HG02642 (cell line): Measurements from ENCODE around the gene CYS1.
"Not testable (repeated sequence)": the region's sequence is repeated elsewhere in the genome, so short reads cannot be mapped to it uniquely, and the experiment has no call there.

ENCODE experiments used
- ATAC-seq: cut with Tn5 transposase; IDR thresholded peaks from one replicate; pipeline ENCODE4 v1.9.1; 2021; ENCODE audit warnings: mild to moderate bottlenecking; ENCODE audit not compliant: unreplicated experiment, poor library complexity

The CYS1 gene

GRCh38 chr2:10094271-10094814 is 14.1 kb upstream of the CYS1 start:
- no peak for ATAC-seq

GRCh38 chr2:10091889-10092244 is 11.7 kb upstream of the CYS1 start:
- not testable (repeated sequence) for ATAC-seq

DNA sequence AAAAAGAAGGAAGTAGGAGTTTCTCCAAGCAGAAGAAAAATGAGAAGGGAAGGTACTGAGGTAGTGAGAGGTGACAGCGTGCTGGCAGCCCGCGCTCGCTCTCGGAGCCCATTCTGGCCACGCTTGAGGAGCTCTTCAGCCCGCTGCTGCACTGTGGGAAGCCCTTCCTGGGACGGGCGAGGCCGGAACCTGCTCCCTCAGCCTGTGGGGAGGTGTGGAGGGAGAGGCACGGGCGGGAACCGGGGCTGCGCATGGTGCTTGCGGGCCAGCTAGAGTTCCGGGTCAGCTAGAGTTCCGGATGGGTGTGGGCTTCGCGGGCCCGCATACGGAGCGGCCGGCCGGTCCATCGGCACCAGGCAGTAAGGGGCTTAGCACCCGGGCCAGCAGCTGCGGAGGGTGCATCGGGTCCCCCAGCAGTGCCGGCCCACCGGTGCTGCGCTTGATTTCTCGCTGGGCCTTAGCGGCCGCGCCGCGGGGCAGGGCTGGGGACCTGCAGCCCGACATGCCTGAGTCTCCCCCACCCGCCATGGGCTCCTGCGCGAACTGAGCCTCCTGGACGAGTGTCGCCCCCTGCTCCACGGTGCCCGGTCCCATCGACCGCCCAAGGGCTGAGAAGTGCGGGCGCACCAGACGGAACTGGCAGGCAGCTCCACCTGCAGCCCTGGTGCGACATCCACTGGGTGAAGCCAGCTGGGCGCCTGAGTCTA is 11.1 kb upstream of the CYS1 start:
- no peak for ATAC-seq

DNA sequence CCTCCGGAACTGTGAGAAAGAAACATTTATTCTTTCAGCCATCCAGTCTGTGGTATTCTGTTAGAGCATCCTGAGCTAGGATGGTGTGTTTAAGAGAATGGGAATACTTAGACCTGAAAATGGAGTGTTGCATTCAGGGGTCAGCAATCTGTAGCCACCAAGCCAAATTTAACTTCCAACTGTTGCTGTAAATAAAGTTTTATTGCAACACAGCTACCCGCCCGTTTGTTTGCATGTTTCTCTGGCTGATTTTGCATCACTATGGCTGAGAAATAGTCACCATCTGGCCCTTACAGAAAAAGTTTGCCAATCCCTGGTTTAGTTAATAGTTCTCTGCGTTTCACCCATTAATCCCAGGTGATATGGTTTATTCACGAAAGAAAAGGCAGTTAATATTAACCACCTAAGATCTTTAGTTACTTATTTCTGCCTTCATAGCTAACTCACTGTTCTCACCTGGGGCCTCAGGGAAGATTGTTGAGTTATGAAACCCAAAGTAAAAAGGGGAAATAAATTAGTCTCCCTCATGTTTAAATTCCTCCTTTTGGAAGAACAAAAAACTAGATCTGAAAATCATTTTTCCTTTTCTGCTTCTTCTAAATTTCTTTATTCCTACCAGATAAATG is 9.5 kb upstream of the CYS1 start:
- ATAC-seq: peak; percentile 42

- no peak for ATAC-seq
Observed at GRCh38 chr2:10087360-10087759, 7.1 kb upstream of the CYS1 start.

- ATAC-seq: no peak
Observed at GRCh38 chr2:10086950-10087349, 6.7 kb upstream of the CYS1 start.

DNA sequence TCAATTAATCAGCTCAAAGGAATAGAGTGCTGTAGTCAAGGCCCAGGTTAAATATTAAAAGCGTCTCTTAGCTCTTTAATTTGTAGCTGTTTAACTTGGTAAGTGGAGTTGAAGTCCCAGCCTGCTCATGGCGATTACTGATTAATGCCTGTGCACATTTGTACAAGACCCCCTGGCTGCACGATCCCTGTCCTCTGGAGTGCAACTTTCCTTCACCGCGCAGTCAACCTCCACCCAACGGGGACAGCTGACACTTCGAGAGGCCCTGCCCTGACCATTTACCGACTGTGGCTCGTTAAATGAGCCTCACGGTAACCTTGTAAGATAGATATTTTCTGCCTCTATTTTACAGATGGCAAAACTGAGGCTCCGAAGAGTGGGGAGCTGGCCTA is 5.5 kb upstream of the CYS1 start:
- ATAC-seq: no peak

DNA sequence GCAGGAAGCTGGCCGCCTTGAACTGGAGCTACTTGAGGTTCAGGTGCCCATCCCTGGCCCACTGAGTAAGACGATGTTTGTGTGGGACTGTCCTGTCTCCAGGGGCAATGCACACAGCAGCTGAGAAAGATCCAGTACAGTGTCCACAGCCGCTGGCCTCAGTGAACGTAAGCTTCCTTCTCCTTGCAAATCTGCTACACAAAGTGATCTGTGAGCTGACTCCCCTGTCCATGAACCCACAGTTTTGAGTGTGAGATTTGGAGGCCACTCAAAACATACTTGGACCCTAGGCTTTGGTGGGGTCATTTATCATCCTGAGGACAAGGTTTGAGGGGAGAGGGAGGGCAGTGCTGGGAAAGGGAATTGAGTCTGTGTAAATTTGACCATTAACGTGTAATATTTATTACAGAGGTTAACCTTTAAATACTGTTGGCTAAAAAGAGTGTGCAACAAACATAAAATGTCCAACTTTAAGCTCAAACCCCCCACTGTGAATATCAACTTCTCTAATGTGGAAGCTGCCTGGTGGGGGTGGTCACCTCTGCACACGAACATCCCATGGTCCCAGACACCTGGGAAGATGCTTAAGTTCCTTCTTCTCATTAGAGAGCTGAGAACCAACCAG is 4.9 kb upstream of the CYS1 start:
- ATAC-seq: no peak

- no peak for ATAC-seq
Observed at GRCh38 chr2:10084223-10084865, 4.1 kb upstream of the CYS1 start.

- ATAC-seq: peak; percentile 28
Observed at GRCh38 chr2:10083692-10084211, 3.5 kb upstream of the CYS1 start.

GRCh38 chr2:10083046-10083445 is 2.8 kb upstream of the CYS1 start:
- ATAC-seq: no peak

DNA sequence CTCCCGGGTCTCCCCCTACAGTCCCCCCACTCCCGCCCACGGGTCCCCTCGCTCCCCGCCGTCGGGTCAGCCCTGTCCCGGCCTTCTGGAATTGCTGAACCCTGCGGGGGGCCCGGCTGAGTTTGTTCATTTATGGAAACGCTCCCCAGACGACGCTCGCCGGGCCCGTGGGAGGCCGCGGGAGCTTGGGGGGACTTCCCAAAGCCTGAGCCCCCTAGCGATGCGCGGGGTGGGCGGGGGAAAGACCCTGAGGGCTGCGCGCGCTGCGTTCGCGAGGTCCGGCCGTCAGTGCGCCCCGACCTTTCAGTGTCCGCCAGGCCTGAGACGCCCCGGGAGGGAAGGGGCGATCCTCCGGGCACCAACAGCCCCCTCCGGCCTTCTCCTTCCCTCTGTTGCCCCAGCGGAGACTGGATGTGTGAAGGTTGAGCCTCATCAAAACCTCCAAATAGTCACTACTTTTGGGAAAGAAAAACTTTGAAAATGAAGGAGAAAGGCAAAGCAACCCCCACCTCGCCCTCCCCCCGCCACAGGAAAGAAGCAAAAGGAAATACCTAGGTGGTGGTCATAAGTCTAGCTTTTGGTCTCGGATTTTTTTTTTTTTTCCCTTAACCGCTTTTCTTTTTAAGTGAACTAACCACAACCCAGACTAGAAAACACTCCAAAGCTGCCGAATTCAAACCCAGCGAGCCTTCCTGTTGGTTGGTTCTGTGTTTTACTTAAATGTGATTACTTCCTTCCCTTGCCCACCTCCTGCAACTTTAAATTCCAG is 509 bp upstream of the CYS1 start:
- ATAC-seq: peak; percentile 26

DNA sequence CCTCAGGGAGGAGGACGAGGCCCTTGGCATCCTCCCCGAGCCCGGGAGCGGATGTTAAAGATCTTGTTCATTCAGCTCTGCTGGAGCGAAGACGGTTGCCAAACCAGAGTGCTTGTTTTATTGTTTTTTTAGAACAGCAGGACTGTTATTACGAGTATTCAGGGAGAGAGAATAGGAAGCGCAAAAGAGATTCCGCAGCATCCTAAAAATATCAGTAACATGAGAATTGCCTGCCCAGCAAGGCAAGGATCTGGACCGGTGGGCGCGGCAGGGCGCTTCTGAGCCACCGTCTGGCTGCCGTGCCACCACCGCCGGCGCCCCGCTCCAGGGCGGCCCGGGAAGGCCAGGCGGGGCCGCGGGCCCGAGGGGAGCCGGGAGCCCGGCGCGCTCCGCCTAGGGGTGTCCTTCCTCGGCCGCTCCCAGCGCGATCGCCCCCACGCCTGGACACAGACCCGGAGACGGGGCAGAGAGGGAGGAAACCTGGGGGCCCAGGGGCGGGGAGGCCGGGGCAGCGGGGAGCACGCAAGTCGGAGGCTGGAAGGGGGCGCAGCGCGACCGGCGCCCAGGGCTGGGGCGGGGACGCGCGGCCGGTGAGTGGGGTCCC is 843 bp downstream of the CYS1 start:
- ATAC-seq: peak; percentile 29

- no peak for ATAC-seq
Observed at GRCh38 chr2:10078704-10079265, 1.4 kb downstream of the CYS1 start.

DNA sequence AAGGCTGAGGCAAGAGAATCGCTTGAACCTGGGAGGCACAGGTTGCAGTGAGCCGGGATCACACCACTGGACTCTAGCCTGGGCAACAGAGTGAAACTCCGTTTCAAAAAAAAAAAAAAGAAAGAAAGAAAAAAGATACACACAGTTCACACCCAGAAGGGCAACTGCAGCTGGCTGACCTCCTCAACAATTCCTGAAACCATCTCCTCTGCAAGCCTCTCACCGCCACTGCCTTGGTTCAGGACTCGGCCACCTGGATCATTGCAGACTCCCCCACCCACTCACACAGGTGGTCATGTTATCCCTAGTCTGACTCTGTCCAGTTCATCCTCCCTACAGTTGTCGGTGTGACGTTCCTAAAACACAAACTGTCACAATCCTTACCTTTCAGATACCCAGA is 2.2 kb downstream of the CYS1 start:
- no peak for ATAC-seq

- ATAC-seq: no peak
Observed at GRCh38 chr2:10076988-10077527, 3.2 kb downstream of the CYS1 start.

GRCh38 chr2:10076511-10076910 is 3.7 kb downstream of the CYS1 start:
- no peak for ATAC-seq

DNA sequence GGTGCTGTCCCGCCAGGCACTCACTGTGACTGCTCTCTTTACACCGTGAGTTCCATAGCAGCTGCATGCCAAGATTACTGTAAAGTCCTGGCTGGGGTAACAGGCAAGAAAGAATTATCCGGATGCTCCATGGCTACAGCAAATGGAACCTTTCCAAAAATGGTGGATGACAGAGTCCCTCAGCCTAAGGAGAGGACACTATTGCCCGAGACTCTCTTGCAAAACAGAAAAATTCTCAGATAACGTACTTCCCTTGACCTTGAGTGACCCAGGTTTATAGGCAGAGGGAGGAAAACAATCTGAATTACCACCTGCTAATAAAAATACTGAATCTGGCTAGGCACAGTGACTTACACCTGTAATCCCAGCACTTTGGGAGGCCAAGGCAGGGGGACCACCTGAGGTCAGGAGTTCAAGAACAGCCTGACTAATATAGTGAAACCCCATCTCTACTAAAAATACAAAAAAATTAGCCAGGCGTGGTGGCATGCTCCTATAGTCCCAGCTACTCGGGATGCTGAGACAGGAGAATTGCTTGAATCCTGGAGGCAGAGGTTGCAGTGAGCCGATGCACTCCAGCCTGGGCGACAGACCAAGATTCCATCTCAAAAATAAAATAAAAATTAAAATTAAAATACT is 4.5 kb downstream of the CYS1 start:
- ATAC-seq: no peak

DNA sequence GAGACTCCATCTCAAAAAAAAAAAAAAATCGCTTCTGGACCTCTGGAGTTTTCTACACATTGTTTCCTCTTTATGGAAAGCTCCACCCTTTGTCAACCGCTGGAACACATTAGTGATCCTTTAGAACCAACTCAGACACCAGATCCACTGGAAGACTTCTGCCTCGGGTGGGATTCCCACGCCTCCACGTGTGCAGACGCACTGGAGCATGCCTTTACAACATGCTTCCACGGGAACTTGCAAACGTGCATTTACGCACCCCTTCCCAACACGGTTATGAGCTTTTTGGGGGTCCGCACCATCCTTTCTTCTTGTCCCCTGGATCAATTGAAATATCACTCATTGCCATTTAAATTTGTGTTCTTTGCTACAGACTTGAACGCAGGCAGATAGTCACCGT is 5.1 kb downstream of the CYS1 start:
- no peak for ATAC-seq
